ENCODE data around the gene MEIS3. TPM values are rescaled to one million over a fixed set of nuclear protein-coding genes. Genes with fewer than 3 reads are reported as not detected.
"Not testable (repeated sequence)": the region's sequence is repeated elsewhere in the genome, so short reads cannot be mapped to it uniquely, and the experiment has no call there.

Gene MEIS3
- total RNA-seq, 6 experiments from 2014 or later = 0.53 to 1.6 (median 0.77) TPM

GRCh38 chr19:47386582-47386981, 32.7 kb downstream of the MEIS3 start:
- H3K9me3 ChIP-seq; intact Hi-C loops (cut with DNase I); ATAC-seq; DNase-seq; H3K36me3 ChIP-seq; H3K4me1 ChIP-seq; H3K4me3 ChIP-seq; H3K27ac ChIP-seq; H3K27me3 ChIP-seq: not testable (repeated sequence)
- WGBS (ENCODE audit: insufficient coverage, low coverage, low lambda C conversion rate, missing lambda C conversion rate) = 70% methylated on average over 11 of the region's 12 CpGs

- DNase-seq; H3K27ac ChIP-seq; H3K4me1 ChIP-seq; H3K27me3 ChIP-seq; H3K9me3 ChIP-seq; ATAC-seq; intact Hi-C loops (cut with DNase I); H3K4me3 ChIP-seq: not testable (repeated sequence)
- WGBS (ENCODE audit: insufficient coverage, low coverage, low lambda C conversion rate, missing lambda C conversion rate) = 88% methylated on average over 3 of the region's 4 CpGs
- peaks cover 0 to 22% (median 7%) of the 10 kb centered on the region in 4 donors for H3K36me3 ChIP-seq
Measured at GRCh38 chr19:47384533-47384932, 34.8 kb downstream of the MEIS3 start.

- H3K4me1 ChIP-seq; ATAC-seq; H3K27ac ChIP-seq; H3K4me3 ChIP-seq; intact Hi-C loops (cut with DNase I); H3K9me3 ChIP-seq; DNase-seq; H3K27me3 ChIP-seq: not testable (repeated sequence)
- 69% methylated on average over 4 of the region's 5 CpGs for WGBS (ENCODE audit: insufficient coverage, low coverage, low lambda C conversion rate, missing lambda C conversion rate)
- peaks cover 0 to 22% (median 7%) of the 10 kb centered on the region in 4 donors for H3K36me3 ChIP-seq
Measured at GRCh38 chr19:47383890-47384289, 35.4 kb downstream of the MEIS3 start.

DNA sequence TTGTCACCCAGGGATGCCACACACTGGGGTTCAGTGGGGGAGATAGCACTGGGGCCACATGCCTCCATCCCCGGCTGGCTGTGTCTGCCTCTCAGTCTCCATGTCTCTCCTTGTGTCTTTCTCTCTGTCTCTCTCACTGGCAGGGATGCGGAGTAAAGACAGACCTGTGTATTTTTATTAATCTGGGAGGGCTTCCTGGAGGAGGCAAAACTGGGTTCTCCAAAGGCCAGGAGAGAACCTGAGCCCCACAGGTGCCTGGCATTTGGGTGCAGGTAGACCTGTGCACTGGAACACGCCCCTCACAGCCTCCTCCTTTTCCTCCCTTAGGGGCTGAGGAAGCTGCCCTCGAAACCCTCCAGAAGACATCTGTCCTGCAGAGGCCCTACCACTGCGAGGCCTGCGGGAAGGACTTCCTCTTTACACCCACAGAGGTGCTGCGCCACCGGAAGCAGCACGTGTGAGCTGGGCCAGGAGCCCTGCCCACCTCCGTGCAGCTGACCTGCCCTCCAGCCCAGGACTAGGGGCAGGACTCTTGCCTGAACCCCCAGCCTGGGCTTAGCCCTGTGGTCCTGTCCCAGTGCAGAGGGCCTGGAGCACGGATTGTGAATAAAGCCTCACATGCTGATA, 37.6 kb downstream of the MEIS3 start:
- peak in 1 of 3 donors; percentile 75 for DNase-seq
- TF ChIP-seq POLR2A (IDR thresholded peaks at IDR 0.05) (no peak), CTCF (IDR thresholded peaks at IDR 0.05) (no peak)
- peaks cover 0 to 26% (median 7%) of the 10 kb centered on the region in 4 donors for H3K36me3 ChIP-seq
- intact Hi-C loops (cut with DNase I) = no loop called here
- no peaks in the 10 kb centered on the region for H3K27me3 ChIP-seq
- 71% methylated on average over 4 of the region's 11 CpGs for WGBS (ENCODE audit: insufficient coverage, low coverage, low lambda C conversion rate, missing lambda C conversion rate)
- no peak overlapping the region for H3K27ac ChIP-seq
- peaks cover 0 to 4% (median 2%) of the 10 kb centered on the region in 4 donors for H3K4me1 ChIP-seq
- no peaks in the 10 kb centered on the region for H3K9me3 ChIP-seq
- ATAC-seq = peak in 3 of 4 donors; percentile 22 to 35 (median 27)
- no peak overlapping the region for H3K4me3 ChIP-seq

- Histone ChIP-seq H3K27me3 (no peaks in the 10 kb centered on the region), H3K4me1 (peaks cover 0 to 11% (median 3%) of the 10 kb centered on the region in 4 donors), H3K36me3 (peaks cover 0 to 32% (median 8%) of the 10 kb centered on the region in 4 donors), H3K27ac (no peak overlapping the region), H3K9me3 (no peaks in the 10 kb centered on the region), H3K4me3 (no peak overlapping the region)
- no peak for TF ChIP-seq POLR2A (IDR thresholded peaks at IDR 0.05)
- no peak for TF ChIP-seq CTCF (IDR thresholded peaks at IDR 0.05)
- 80% methylated on average over 1 of the region's 14 CpGs for WGBS (ENCODE audit: insufficient coverage, low coverage, low lambda C conversion rate, missing lambda C conversion rate)
- ATAC-seq (no peak), DNase-seq (no peak)
- intact Hi-C loops (cut with DNase I) = no loop called here
Measured at GRCh38 chr19:47381121-47381520, 38.2 kb downstream of the MEIS3 start.

- H3K4me3 ChIP-seq = no peak overlapping the region
- no peaks in the 10 kb centered on the region for H3K9me3 ChIP-seq
- intact Hi-C loops (cut with DNase I) = no loop called here
- DNase-seq (no peak), ATAC-seq (no peak)
- H3K4me1 ChIP-seq = peaks cover 0 to 13% (median 3%) of the 10 kb centered on the region in 4 donors
- no peak for TF ChIP-seq CTCF (IDR thresholded peaks at IDR 0.05)
- no peak for TF ChIP-seq POLR2A (IDR thresholded peaks at IDR 0.05)
- H3K27ac ChIP-seq = no peak overlapping the region
- no peaks in the 10 kb centered on the region for H3K27me3 ChIP-seq
- peaks cover 0 to 38% (median 8%) of the 10 kb centered on the region in 4 donors for H3K36me3 ChIP-seq
- 100% methylated on average over 1 of the region's 6 CpGs for WGBS (ENCODE audit: insufficient coverage, low coverage, low lambda C conversion rate, missing lambda C conversion rate)
Measured at GRCh38 chr19:47380559-47380958, 38.8 kb downstream of the MEIS3 start.

Measured in right lobe of liver (tissue), 6 donors.